AG04449 (cell line): Measurements from ENCODE around the gene PHLPP2.

Source experiments
- CTCF ChIA-PET: fragments of 350-600 bp; formaldehyde crosslinking; extraction: SDS; loops from one replicate; lab custom pipeline; 2021; ENCODE audit warnings: antibody characterized with exemption; lab: Yijun Ruan, JAX
- POLR2A ChIA-PET: fragments of 400-600, 350-600 bp; formaldehyde crosslinking; extraction: SDS; loops from one replicate; lab custom pipeline; 2020; ENCODE audit warnings: antibody characterized with exemption, inconsistent platforms; lab: Yijun Ruan, JAX
- DNase-seq: peaks from one replicate; pipeline ENCODE4 v3.0.0-alpha.2; 2010; ENCODE audit warnings: low read depth, low spot score
- H3K4me3 ChIP-seq: 2 replicates; pipeline ENCODE4 v1.5.1; 2011; ENCODE audit warnings: low read depth, mild to moderate bottlenecking, control low read depth, low read length
- TF ChIP-seq, protein P1 (sequence below): IDR thresholded peaks from one replicate; pipeline ENCODE4 v1.5.1; 2011; ENCODE audit warnings: mild to moderate bottlenecking, moderate library complexity, low read length, control low read depth, inconsistent platforms; ENCODE audit not compliant: insufficient read depth; ENCODE audit errors: missing control alignments

PHLPP2 gene

DNA sequence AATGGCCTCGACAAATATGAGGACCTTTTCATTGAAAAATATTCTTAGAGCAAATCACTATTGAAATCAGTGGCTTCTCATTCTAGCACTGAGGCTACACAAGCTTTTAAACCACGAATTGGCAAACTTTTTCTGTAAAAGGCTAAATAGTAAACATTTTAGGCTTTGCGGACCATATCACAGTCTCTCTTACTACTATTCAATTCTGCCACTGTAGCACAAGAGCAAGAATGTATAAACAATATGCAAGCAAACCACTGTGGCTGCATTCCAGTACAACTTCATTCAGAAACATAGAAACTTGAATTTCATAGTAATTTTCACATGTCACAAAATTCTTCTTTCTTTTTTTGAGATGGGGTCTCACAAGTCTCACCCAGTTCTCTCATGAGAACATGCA is 49.1 kb downstream of the PHLPP2 start:
- no peak for DNase-seq
- TF ChIP-seq, protein P1, sequence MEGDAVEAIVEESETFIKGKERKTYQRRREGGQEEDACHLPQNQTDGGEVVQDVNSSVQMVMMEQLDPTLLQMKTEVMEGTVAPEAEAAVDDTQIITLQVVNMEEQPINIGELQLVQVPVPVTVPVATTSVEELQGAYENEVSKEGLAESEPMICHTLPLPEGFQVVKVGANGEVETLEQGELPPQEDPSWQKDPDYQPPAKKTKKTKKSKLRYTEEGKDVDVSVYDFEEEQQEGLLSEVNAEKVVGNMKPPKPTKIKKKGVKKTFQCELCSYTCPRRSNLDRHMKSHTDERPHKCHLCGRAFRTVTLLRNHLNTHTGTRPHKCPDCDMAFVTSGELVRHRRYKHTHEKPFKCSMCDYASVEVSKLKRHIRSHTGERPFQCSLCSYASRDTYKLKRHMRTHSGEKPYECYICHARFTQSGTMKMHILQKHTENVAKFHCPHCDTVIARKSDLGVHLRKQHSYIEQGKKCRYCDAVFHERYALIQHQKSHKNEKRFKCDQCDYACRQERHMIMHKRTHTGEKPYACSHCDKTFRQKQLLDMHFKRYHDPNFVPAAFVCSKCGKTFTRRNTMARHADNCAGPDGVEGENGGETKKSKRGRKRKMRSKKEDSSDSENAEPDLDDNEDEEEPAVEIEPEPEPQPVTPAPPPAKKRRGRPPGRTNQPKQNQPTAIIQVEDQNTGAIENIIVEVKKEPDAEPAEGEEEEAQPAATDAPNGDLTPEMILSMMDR: no peak
- POLR2A ChIA-PET: no interaction called here
- CTCF ChIA-PET: no interaction called here
- no peak overlapping the region for H3K4me3 ChIP-seq

DNA sequence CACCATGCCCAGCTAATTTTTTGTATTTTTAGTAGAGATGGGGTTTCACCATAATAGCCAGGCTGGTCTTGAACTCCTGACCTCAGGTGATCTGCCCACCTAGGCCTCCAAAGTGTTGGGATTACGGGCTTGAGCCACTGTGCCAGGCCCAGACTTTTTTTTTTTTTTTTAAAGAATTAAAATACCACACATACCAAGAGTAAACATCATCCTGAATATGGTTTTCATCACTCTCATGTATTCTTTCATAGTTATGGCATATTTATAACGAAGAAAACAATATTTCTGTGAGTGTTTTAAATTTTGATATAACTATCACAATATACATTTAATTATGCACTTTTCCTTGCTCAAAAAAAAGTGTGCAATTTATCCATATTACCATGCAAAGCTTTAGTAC is 50.3 kb downstream of the PHLPP2 start:
- H3K4me3 ChIP-seq: no peak overlapping the region
- ChIA-PET CTCF (interaction anchor here (1.1 to 1.3 kb wide), 2 partner anchors 20 to 63 kb away, joined by 3 to 6 read pairs; no protein-coding TSS in a partner anchor), POLR2A (no interaction called here)
- TF ChIP-seq, protein P1: no peak
- DNase-seq: no peak

DNA sequence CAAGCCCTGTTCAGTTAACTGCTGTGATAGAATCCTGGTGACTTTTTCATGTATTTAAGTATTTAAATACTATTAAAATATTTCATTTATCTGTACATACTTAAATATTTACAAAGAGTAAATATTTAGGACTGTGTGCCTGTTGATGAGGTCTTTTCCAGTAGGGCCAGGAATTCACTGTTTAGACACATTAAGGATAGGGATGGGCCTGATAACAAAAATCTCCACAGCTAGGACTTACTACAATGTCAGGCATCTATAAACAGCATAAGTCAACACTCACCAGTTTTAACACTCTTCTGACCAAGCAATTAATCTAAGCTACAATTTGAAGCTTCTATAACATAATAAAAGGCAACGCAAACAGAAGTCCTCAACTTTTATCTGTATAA is 50.9 kb downstream of the PHLPP2 start:
- POLR2A ChIA-PET: no interaction called here
- no peak overlapping the region for H3K4me3 ChIP-seq
- DNase-seq: no peak
- CTCF ChIA-PET: interaction anchor here (1.1 to 1.3 kb wide), 2 partner anchors 20 to 63 kb away, joined by 3 to 6 read pairs; no protein-coding TSS in a partner anchor
- TF ChIP-seq, protein P1: no peak

DNA sequence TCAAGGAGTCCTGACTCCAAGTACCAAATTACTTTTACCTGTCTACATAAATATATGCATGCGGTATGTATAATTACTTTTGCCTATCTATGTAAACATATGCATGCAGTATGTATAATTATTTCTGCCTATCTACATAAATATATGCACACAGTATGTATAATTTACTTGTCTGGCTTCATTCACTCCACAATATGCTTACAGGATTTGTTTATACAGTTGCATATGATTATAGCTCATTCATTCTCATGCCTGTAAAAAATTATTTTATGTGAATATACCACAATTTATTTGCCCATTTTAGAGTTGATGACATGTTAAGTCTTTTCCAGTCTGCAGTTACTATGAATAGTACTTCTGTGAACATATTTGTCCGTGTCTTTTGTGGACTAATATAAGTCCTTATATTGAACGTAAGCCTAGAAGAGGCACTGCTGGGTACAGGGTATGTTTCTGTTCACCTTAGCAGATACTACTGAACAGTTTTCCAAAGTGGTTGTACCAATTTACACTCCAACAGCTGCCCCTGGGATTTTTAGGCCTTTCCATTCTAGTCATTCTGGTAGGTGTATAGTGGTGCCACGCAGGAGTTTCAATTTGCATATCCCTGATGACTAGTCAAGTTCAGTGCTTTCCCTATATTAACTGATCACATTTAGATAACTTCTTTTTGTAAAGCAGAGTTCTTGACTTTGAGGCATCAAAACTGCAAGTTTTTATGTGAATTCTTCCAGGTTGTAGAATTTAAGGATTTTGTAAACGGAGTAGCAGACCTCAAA is 51.5 kb downstream of the PHLPP2 start:
- TF ChIP-seq, protein P1: no peak
- ChIA-PET POLR2A (no interaction called here), CTCF (interaction anchor here (1.0 to 1.3 kb wide), 3 partner anchors 16 to 288 kb away, joined by 3 to 6 read pairs (median 3); no protein-coding TSS in a partner anchor)
- no peak for DNase-seq
- no peak overlapping the region for H3K4me3 ChIP-seq

DNA sequence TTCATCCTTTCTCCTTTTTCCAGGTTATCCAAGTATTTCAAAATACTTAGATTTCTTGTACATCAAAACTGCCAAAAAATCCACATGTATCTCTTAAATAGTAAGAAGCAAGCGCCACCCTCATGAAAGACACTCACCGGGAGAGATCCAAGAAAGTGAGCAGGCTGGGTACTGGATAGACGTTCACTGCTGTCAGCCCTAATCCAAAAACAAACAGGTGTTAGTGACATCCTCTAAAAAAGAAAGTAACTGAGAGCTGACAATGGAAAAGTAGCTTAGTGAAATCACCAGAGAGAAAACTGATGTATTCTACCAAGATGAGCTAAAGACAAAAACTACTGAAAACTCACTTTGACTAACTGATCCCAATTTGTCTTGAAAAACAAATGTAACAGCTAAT is 52.4 kb downstream of the PHLPP2 start:
- no peak overlapping the region for H3K4me3 ChIP-seq
- POLR2A ChIA-PET: interaction anchor here (0.6 kb wide), 1 partner anchor 81 kb away, joined by 3 read pairs; no protein-coding TSS in a partner anchor
- DNase-seq: no peak
- TF ChIP-seq, protein P1: no peak
- CTCF ChIA-PET: interaction anchor here (1.0 to 1.3 kb wide), 2 partner anchors 17 to 289 kb away, joined by 3 read pairs; no protein-coding TSS in a partner anchor

DNA sequence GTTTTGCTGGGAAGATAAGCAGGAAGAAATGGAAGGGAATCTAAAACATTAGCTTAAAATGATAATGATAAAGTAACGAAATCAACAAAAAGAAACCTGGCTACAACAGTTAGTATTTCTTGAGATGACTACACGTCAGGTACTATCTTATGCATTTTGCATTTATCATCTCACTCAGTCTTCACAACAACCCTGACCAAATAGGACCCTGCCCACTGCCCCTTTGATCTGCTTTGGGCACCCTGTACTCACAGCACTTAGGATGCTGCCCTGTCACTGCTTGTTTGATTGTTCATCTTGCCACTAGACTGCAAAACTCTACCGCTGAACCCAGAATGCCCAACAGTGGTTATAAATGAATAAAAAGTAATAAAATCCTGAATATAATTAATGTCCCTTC is 53.3 kb downstream of the PHLPP2 start:
- H3K4me3 ChIP-seq: no peak overlapping the region
- ChIA-PET POLR2A (no interaction called here), CTCF (interaction anchor here (1.5 to 2.1 kb wide), 5 partner anchors 9 to 60 kb away, joined by 3 to 7 read pairs (median 4); no protein-coding TSS in a partner anchor)
- TF ChIP-seq, protein P1: no peak
- DNase-seq: no peak
